NCI-H1436 treated with DMSO at 0.1 percent for 48 hours (cell line): ENCODE results near the gene UROD.
"Not testable (repeated sequence)": the region's sequence is repeated elsewhere in the genome, so short reads cannot be mapped to it uniquely, and the experiment has no call there.

Source experiments
- DNase-seq: peaks from one replicate; lab custom pipeline; 2025; lab: John Stamatoyannopoulos, UW

Gene UROD

DNA sequence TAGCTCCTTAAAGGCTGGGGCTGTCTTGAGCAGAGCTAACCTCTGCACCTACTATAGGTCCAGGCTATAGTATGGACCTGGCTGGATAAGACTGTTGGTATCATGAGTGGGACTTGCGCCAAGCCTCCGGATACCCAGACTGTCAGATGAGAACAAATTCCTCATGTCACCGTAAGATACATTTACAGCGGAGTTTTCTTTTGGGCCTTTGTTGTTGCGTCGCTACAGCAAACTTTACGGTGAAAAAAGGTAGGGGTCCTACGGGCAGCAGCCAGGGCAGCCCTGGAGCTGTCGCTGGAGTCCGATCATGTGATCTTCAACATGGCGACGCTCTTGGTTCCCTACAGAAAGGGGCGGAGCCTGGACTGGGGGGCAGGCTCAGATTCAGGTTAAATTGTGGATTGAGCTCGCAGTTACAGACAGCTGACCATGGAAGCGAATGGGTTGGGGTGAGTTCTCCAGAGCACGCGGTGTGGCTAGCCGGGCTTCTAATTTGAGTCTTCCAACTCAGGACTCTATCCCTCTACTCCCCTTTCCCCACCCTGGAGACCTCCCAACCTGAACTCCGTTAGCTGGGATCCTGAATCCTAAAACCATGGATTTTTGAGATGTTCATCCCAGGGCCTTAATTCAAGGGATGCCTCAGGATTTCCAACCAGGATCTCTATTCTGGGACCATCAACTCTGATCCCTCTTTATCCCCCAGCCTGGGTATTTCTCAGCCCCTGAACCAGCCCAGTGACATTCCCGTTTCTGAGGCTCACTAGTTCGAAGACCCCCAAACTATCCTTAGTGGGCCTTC lies at the start of gene UROD:
Gene UROD, plus strand, starts transcription at position 418 of the 802 bp plus-strand sequence. Its CDS starts 12 bp downstream, at position 430.
- DNase-seq = peak; percentile 77

DNA sequence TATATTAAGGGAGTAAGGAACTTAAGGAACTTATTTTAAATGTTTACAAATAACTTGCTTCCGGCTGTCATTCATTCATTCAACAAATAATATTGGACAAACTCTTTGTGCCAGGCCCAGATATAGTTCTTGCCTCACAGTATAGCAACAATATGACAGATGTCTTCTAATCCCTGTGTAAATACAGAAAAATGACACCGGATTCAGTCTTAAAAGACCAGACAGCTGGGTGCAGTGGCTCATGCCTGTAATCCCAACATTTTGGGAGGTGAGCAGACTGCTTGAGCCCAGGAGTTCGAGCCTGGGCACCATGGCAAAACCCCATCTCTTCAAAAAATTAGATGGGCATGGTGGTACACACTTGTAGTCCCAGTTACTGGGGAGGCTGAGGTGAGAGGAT lies 49.3 kb upstream of the UROD start:
- no peak for DNase-seq

DNA sequence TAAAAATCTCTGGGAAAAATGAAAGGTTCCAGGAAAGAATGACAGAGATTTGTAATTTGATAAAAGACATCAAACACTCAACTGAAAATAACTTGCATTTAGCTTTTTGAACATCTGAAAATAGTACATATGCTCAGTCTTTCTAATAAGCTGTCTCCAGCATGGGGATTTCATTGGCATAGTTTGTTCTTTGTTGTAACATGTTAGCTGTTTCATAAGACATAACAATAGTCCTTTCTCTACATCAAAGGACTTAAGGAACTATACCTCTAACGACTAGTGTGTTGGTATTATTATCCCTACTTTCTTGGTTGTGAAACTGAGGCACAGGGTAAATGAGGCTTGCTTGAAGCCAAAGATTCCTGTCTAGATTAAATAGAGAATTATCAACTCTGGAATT lies 47.7 kb upstream of the UROD start:
- no peak for DNase-seq

DNA sequence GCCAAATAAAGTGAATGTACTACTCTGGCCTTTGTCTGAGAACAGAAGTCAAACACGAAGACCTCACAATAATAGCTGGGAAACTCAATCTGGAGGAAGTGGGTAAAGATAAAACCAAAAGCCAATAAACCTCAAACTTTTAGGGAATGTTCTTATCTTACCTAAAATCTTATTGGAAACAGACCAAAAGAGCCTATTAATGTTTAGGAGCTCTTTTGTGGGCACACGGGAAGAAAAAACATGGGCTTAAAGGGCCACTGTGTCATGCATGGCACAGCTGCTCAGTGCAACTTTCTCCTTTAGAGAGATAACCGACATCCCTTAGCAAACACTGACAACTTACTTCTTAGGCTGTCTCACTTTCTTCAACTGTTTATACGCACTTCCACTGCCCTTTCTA lies 41.7 kb upstream of the UROD start:
- no peak for DNase-seq

DNA sequence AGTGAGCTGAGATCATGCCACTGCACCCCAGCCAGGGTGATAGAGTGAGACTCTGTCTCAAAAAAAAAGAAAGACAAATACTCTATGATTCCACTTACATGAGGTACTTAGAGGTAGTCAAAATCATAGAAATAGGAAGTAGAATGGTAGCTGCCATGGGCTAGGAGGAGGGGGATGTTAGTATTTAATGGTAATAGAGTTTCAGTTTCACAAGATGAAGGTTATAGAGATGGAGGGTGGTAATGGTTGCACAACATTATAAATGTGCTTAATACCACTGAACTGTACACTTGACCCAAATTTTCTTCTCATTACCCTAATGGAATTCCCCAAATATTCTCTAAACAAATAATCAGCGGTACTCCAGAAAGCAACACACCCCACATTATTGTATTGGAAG lies 38.4 kb upstream of the UROD start:
- no peak for DNase-seq

DNA sequence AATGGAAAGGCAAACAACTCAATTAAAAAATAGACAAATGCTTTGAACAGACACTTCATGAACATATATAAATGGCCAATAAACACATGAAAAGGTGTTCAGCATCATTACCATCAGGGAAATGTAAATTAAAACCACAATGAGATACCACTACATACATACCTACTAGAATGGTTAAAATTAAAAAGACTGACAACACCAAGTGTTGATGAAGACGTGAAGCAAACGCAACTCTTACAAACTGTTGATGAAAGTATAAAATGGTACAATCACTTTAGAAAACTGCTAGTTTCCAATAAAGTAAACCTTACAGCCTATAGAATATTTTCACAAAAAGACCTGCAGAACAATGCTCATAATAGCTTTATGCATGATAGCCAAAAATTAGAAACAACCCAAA lies 35.8 kb upstream of the UROD start:
- no peak for DNase-seq

DNA sequence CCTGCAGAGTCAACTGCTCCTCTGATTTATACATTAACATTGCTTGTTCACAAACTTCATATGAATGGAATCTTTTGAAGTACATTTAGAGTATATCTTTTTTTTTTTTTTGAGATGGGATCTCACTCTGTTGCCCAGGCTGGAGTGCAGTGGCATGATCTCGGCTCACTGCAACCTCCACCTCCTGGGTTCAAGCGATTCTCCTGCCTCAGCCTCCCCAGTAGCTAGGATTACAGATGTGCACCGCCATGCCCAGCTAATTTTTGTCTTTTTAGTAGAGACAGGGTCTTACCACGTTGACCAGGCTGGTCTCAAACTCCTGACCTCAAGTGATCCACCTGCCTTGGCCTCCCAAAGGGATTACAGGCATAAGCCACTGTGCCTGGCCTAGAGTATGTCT lies 34.7 kb upstream of the UROD start:
- DNase-seq = not testable (repeated sequence)

DNA sequence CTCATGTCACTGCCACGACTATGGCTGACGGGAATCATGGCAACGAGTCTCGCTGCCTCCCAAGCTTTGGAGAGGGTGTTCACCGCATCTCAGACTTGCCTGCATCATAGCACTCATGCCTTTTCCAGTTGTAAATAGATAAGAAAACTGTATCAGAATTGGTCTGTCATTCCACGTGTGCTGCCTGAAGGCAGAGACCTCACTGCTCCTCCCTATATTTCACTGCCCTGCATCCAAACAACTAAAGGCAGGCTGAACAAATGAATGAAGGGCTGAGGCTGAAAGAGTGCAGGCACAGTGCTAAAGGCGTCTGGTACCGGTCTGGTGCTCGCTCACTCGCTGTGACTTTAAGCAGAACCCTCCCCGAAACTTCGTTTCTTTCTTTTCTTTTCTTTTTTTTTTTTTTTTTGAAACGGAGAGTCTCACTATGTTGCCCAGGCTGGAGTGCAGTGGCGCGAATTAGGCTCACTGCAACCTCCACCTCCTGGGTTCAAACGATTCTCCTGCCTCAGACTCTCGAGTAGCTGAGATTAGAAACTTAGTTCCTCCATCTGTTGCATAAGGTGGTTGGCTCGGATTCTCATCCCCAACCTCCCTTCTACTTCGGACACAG lies 26.2 kb upstream of the UROD start:
- DNase-seq = no peak

DNA sequence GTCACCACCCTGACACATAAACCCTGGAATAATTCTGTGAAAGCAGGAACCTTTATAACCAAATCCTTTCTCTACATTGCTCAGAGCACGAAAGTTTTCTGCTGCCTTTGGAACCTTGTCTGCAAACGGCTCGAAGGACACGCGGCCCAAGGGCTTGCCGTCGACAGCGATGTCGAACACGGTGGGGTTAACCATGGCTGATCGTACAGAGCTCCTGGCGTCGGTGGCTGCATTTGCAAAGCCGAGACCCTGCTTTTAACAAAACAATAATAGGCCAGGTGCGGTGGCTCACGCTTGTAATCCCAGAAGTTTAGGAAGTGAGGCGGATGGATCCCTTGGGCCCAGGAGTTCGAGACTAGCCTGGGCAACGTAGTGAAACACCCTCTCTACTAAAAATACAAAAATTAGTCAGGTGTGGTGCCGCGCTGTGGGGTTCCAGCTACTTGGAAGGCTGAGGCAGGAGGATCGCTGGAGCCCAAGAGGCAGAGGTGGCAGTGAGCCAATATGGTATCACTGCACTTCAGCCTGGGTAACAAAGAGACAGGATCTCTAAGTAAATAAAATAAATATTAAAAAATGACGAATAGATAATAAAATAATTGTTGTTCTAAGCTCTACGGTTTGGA lies 23.4 kb upstream of the UROD start:
- no peak for DNase-seq

DNA sequence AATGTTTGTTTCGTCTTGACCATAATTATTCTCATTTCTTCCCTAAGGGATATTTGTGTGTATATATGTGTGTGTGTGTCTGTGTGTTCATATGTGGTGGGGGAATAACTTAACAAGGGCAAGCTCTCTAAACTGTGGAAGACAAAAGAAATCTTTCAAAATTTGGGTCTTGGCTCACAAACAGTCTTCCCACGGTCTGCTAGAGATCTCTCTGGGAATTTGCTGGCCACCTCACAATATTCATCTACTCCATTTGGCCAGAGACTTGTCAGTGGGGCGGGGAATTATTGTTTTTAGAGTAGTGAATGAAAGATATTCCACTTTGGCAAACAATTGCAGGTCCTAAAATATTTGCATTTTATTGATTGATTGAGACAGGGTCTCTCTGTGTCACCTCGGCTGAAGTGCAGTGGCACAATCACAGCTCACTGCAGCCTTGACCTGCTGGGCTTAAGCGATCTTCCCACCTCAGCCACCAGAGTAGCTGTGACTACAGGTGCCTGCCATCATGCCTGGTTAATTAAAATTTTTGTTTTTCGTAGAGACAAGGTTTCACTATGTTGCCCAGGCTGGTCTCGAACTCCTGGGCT lies 17.6 kb upstream of the UROD start:
- DNase-seq = no peak

DNA sequence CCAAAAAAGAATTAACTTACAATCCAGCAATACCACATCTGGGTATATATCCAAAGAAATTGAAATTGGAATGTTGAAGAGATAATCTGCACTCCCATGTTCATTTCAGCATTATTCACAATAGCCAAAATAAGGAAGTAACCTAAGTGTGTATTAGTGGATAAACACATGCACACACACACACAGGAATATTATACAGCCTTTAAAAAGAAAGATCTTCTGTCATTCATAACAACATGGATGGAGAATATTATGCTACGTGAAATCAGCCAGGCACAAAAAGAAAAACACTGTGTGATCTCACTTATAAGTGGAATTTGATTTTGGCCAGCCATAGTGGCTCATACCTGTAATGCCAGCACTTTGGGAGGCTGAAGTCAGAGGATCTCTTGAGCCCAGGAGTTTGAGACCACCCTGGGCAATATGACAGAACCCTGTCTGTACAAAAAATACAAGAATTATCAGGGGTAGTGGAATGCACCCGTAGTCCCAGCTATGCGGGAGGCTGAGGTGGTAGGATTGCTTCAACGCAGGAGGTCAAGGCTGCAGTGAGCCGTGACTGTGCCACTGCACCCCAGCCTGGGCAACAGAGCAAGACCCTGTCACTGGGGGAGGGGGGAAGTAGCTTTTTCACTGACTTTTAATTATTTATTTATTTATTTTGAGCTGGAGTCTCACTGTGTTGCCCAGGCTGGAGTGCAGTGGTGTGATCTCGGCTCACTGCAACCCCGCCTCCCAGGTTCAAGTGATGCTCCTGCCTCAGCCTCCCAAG lies 16.4 kb upstream of the UROD start:
- no peak for DNase-seq

DNA sequence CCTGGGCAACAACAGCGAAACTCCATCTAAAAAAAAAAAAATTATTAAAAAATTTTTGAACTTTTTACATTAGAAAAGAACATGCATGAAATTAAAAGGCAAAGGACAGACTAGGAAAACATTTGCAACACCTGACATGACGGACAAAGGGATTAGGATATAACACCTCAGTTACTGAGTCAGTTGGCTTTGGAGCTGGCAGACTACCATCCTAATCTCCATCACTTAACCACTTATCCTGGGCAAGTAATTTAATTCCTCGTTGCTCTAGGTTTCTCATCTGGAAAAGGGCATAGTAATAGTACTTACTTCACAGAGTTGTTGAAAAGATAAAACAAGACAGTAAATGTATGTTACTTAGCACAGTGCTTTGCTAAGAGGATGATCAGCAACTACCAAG lies 12.8 kb upstream of the UROD start:
- DNase-seq = no peak

DNA sequence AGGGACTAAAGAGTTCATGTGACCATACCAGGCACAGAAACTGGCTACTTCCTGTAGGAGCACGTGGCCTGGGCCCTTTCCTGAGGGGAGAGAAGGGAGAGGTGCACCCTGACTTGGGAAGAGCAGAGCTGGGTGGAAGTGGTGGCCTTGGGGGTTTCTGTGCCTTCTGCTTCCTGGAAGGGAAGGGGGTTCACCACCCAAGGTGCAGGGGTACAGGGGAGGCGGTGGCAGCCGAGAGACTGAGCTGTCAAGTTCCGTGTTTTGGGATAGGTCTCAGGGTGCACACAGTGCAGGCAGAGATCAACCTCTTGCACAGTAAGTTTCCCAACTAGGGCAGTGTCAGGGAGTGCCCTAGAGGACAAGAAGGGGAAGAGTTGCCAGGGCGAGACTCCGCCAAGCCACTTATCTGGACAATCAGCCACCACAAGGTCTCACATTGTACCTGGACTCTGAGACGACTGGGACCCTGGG lies 11.0 kb upstream of the UROD start:
- DNase-seq = no peak

DNA sequence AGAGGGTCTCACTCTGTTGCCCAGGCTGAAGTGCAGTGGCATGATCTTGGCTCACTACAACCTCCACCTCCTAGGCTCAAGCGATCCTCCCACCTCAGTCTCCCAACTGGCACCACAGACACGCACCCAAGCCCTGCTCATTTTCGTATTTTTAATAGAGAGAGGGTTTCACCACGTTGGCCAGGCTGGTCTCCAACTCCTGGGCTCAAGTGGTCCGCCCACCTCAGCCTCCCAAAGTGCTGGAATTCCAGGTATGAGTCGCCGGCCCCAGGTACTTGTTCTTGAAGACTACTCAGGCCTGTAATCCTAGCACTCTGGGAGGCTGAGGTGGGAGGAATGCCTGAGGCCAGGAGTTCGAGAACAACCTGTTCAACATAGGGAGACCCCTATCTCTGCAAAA lies 10.5 kb upstream of the UROD start:
- not testable (repeated sequence) for DNase-seq

DNA sequence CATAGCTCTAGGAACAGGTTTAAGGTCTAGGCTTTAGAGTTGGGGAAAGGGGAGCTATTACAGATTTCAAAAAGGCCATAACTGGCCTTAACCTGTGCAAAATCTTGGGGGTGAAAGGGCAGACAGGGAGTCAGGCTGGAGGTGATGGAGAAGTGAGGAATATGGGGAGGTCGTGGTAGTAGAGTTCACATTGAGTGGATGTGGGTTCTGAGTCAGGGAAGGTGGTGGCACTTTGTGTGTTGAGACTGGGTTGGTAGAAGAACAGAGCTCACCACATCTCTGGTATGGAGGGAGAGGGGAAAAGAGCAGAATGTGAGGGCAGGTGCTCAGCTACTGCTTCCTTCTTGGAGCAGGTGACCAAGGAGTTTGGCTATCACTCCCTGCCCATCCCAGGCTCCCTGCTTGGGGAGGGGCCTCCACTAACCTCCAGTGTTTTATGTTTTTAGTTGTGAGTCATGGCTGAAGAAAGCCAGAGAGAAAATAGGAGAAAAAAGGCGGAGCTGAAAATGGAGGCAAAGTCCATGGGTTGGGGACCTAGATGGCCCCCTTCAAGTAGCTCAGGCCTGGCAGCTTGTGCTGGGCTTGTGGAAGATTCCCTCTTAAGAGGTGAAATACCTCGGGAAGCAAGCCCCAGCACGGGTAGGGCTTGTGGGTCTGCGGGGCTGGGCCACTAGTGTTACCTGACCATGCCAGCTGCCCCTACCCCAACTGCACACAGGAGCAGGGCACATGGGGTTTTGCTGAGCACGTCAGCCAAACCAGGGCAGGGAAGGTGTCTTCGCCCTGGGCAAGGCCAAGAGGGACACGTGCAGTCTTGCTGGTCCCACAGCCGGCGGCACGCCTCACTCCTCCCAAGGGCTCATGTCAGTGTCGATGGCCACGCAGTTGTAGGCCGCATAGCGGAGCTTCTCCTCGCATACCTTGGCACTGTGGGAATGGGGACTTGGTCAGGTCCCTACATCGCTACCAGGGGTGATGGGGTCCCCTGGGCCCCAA lies 9.1 kb upstream of the UROD start:
- DNase-seq = no peak

DNA sequence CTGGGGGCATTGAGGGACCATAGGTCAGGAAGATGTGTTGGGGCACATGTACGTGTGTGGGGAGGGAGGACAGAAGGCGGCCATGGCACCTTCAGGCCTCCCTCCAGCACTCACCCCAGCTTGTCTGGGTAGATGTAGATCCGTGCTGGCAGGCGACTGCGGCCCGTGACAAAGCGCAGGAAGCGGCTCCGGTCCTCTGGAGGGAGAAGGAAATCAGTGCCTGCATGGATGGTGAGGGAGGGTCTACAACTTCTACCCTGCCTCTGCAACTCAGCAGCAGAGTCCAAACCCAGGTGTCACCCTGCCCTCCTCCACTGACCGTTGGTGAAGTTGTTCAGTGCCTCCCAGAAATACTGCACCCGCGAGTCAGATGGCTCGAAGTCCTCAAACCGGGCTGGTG lies 8.3 kb upstream of the UROD start:
- no peak for DNase-seq

DNA sequence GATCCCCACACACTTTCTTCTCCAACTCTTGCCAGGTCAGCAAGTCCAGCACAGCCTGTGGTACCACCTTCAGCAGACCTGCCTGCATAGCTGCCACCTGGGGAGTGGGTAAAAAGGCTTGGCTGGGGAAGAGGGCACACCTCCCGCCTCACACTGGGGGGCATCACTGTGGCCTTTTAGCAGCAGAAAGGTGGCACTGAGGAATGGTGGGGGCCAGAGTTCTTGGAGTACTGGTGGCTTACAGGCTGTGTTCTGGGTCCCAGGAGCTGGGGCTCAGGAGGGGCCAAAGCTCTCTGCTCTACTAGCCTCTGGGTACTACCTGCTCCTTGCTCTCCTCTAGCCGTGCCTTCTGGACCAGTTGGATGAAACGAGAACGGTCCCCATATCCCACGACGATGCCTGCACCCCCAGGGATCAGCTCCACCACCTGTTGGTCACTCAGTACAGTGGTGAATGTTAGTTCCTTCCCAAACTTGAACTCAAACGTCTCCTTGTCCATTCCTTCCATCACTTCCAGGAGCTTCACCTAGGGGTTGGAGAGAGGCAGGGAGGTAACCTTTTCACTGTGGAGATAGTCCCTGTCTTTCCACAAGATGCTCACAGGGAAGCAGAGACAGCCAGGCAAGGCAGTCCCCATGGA lies 7.7 kb upstream of the UROD start:
- DNase-seq = no peak

DNA sequence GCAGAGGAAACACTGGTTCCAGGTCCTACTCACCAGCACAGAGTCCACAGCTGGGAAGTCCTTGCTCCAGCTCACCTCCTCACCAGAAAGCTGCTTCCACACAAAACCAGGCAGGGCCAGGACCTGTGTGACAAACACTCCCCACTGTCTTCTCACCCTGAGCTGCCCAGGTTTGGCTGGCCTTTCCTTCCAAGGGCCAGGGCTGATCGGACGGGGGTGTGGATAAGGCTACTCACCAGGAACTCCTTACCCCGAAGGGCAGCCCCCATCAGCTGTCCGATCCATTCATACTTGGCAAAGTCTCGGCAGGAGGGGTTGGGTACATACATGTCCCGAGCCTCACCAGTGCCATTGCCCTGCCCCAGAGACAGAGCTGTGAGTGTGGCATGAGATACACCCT lies 6.3 kb upstream of the UROD start:
- no peak for DNase-seq

DNA sequence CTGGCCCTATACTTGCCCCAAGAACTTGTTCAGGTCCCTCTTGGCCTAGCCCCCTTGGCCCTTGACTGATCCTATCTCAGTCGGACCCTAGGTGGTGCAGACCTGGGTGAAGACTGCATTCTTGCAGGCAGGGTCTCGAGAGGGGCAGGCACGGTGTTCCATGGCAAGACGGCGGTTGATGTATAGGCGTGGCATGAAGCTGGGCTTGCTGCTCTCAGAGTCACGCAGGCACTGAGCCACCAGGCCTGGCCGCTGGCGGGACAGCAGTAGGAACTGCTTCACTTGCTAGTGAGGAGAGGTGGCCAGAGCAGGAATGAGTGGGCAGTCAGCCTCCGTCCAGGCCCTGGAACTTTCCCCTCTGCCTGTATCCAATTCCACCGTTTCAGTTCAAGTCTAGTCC lies 4.7 kb upstream of the UROD start:
- DNase-seq = no peak

DNA sequence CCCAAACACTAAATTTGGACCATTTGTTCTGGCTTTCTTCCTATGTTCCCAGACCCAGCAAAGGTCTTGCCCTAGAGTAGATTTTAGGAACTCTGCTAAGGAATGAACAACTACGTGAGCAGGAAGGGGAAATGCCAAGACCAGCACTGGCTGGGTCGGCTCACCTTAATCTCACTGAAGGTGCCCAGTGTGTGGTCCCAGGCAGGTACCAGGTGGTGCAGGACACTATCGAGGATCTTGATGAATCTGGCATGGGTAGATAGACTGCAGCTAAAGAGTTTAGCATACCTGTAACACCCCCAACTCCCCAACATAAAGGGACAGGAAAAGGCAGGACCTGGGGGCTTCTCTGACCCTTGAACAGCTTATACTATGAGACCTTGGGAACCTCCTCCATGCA lies 4.0 kb upstream of the UROD start:
- DNase-seq = no peak
